Measurements from ENCODE around the gene UBE2J2.

Gene UBE2J2

DNA sequence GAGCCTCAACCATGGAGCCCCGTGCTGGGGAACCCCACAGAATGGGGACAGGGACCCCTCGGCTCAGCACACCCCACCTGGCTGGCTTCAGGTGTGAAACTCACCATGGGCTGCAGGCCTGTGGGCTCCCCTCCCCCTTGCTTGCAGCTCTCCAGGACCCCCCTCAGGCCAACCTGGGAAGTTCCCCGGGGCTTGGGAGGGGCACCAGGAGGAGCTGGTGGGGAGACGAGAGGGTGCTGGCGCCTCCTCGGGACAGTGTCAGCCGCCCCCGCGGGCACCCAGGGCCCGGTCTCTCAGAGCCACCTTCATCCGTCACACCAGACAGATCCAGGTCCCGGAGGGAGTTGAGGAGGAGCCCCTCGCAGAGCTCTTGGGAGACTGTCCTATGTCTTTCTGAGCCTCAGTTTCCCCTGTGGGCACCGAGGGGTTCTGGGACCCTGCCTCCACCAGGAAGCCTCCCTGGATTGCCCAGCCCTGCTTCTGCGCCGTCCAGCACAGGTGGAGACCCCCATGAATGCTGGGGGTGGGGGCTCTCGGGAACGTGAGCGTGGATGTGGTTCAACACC, 66.6 kb downstream of the UBE2J2 start (continued):
- TF ChIP-seq, protein P1, sequence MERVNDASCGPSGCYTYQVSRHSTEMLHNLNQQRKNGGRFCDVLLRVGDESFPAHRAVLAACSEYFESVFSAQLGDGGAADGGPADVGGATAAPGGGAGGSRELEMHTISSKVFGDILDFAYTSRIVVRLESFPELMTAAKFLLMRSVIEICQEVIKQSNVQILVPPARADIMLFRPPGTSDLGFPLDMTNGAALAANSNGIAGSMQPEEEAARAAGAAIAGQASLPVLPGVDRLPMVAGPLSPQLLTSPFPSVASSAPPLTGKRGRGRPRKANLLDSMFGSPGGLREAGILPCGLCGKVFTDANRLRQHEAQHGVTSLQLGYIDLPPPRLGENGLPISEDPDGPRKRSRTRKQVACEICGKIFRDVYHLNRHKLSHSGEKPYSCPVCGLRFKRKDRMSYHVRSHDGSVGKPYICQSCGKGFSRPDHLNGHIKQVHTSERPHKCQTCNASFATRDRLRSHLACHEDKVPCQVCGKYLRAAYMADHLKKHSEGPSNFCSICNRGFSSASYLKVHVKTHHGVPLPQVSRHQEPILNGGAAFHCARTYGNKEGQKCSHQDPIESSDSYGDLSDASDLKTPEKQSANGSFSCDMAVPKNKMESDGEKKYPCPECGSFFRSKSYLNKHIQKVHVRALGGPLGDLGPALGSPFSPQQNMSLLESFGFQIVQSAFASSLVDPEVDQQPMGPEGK (CRISPR knock-in tag; IDR thresholded peaks at IDR 0.05; ENCODE audit: borderline replicate concordance): no peak
- TF ChIP-seq, protein P2, sequence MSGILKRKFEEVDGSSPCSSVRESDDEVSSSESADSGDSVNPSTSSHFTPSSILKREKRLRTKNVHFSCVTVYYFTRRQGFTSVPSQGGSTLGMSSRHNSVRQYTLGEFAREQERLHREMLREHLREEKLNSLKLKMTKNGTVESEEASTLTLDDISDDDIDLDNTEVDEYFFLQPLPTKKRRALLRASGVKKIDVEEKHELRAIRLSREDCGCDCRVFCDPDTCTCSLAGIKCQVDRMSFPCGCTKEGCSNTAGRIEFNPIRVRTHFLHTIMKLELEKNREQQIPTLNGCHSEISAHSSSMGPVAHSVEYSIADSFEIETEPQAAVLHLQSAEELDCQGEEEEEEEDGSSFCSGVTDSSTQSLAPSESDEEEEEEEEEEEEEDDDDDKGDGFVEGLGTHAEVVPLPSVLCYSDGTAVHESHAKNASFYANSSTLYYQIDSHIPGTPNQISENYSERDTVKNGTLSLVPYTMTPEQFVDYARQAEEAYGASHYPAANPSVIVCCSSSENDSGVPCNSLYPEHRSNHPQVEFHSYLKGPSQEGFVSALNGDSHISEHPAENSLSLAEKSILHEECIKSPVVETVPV (CRISPR knock-in tag; IDR thresholded peaks at IDR 0.05): no peak
- TF ChIP-seq SNAI2 (CRISPR knock-in tag; IDR thresholded peaks at IDR 0.05) (no peak), TCF4 (CRISPR knock-in tag; IDR thresholded peaks at IDR 0.05; ENCODE audit: borderline replicate concordance) (no peak), TSHZ2 (CRISPR knock-in tag; IDR thresholded peaks at IDR 0.05) (no peak), TOX (CRISPR knock-in tag; IDR thresholded peaks at IDR 0.05; ENCODE audit: borderline replicate concordance) (no peak)

GRCh38 chr1:1206376-1206965, 67.2 kb downstream of the UBE2J2 start, which contains the start of gene TNFRSF18:
TNFRSF18 (minus strand) TSS chr1:1206592; CDS start chr1:1206571, 21 bp downstream.
- TF ChIP-seq, protein P2 (CRISPR knock-in tag; IDR thresholded peaks at IDR 0.05): no peak
- TF ChIP-seq ZNF565 (CRISPR knock-in tag; conservative IDR thresholded peaks at IDR 0.05; ENCODE audit: low read depth): no peak
- TF ChIP-seq ISL1 (CRISPR knock-in tag; IDR thresholded peaks at IDR 0.05): no peak
- TF ChIP-seq PPARA (CRISPR knock-in tag; IDR thresholded peaks at IDR 0.05; ENCODE audit: borderline replicate concordance): no peak
- ATAC-seq: peak; percentile 17; the same call in 2 of the 3 replicates

GRCh38 chr1:1205769-1206375, 67.8 kb downstream of the UBE2J2 start:
- ATAC-seq: no peak
- TF ChIP-seq TOX (CRISPR knock-in tag; IDR thresholded peaks at IDR 0.05; ENCODE audit: borderline replicate concordance): no peak
- no peak for TF ChIP-seq ZFP30 (CRISPR knock-in tag; IDR thresholded peaks at IDR 0.05)
- TF ChIP-seq GLIS3 (CRISPR knock-in tag; IDR thresholded peaks at IDR 0.05): no peak
- no peak for TF ChIP-seq ZC3H10 (CRISPR knock-in tag; IDR thresholded peaks at IDR 0.05)
- no peak for TF ChIP-seq TSHZ2 (CRISPR knock-in tag; IDR thresholded peaks at IDR 0.05)
- TF ChIP-seq PPARA (CRISPR knock-in tag; IDR thresholded peaks at IDR 0.05; ENCODE audit: borderline replicate concordance): no peak
- TF ChIP-seq, protein P1 (CRISPR knock-in tag; IDR thresholded peaks at IDR 0.05; ENCODE audit: borderline replicate concordance): no peak
- TF ChIP-seq ESRRG (CRISPR knock-in tag; IDR thresholded peaks at IDR 0.05): no peak
- TF ChIP-seq SNAI2 (CRISPR knock-in tag; IDR thresholded peaks at IDR 0.05): no peak
- no peak for TF ChIP-seq ZNF70 (CRISPR knock-in tag; IDR thresholded peaks at IDR 0.05)
- no peak for TF ChIP-seq BACH2 (CRISPR knock-in tag; IDR thresholded peaks at IDR 0.05; ENCODE audit: borderline replicate concordance)
- no peak for TF ChIP-seq CREB5 (CRISPR knock-in tag; IDR thresholded peaks at IDR 0.05; ENCODE audit: low read depth)
- TF ChIP-seq OSR1 (CRISPR knock-in tag; IDR thresholded peaks at IDR 0.05): no peak

Measured in SK-N-SH treated with all-trans-retinoic acid at 6 μM for 48 hours (cell line).